ENCODE measurements around the gene ETFRF1.

ETFRF1 gene

DNA sequence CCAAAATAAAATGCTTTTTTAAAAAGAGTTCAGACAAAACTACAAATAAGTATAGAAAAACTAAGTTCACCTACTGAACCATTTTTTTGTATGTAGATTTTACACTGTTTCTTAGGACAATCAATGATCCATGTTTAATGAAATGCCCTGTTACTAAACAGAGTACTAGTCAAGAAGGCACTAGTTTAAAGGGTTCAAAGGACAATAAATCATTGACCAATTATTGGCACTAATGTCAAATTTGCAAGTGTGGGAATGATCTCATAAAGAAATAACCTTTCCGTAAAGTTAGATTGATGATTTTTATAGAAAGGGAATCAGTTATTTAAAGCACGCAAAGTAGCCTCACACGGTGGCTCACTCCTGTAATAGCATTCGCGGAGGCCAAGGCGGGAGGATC lies 4.2 kb upstream of the ETFRF1 start:
- Mint-ChIP-seq H3K27me3 (no peaks in the 10 kb centered on the region), H3K9me3 (no peaks in the 10 kb centered on the region), H3K4me3 (no peak overlapping the region), H3K4me1 (ENCODE audit: low read depth) (peaks cover 13% of the 10 kb centered on the region), H3K27ac (no peak overlapping the region), H3K36me3 (ENCODE audit: low read depth) (peaks cover 7% of the 10 kb centered on the region)
- intact Hi-C loops (cut with micrococcal nuclease): no loop called here

DNA sequence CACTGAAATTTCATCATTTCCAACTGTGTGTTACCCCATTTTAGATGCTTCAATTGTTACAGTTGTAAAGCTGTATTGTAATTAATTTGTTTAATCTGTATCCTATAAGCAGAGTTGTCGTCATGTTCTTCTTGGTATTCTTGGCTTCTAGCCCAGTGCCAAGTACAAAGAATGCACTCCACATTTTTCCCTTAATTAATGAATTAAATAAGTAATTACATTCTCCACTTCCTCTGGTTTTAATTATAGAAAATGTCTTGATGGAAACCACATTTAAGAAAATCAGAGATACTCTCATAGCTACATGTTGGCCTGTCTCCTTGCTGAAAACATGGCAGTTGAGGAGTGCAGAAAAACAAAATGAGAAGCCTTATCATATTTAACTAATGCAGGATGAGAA lies 823 bp upstream of the ETFRF1 start:
- H3K9me3 Mint-ChIP-seq: no peaks in the 10 kb centered on the region
- no peaks in the 10 kb centered on the region for H3K27me3 Mint-ChIP-seq
- peaks cover 7% of the 10 kb centered on the region for H3K36me3 Mint-ChIP-seq (ENCODE audit: low read depth)
- H3K4me3 Mint-ChIP-seq: no peak overlapping the region
- H3K27ac Mint-ChIP-seq: peak overlapping the region; percentile 96
- peaks cover 17% of the 10 kb centered on the region for H3K4me1 Mint-ChIP-seq (ENCODE audit: low read depth)
- intact Hi-C loops (cut with micrococcal nuclease): no loop called here

DNA sequence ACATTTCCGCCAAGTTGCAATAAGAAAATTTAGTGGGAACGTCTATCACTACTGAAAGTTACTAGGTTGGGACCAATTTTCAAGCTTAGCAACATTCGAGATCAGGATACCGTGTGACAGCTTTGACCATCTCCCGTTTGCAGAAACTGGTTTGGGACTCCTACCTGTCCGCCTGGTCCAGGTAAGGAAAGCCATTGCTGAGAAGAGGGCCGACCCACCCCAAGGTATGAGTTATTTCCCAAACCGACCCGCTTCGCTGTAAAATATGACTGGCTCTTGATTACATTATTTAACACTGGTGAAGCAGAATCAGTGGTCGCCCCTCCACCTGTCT lies 348 bp upstream of the ETFRF1 start:
- Mint-ChIP-seq H3K9me3 (no peaks in the 10 kb centered on the region), H3K27ac (peak overlapping the region; percentile 96), H3K27me3 (no peaks in the 10 kb centered on the region), H3K36me3 (ENCODE audit: low read depth) (peaks cover 11% of the 10 kb centered on the region), H3K4me3 (peak overlapping the region; percentile 91), H3K4me1 (ENCODE audit: low read depth) (peaks cover 17% of the 10 kb centered on the region)
- intact Hi-C loops (cut with micrococcal nuclease): loop anchor here (1.0 kb wide), 1 partner anchor 142 kb away; a partner anchor contains a TSS

DNA sequence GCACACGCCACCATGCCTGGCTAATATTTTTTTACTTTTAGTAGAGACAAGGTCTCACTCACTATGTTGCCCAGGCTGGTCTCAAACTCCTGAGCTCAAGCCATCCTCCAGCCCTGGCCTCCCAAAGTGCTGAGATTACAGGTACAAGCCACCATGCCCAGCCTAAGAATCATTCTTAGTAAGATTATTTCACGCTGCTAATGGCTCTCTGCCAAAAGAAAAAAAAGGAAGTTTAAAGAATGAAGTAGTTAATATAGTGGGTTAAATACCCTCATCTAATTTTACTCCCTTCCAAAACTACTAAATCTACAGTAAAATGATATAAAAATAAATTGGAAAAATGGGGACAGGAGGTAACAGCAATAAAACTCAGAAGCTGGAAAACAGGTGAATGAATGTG lies 2.6 kb downstream of the ETFRF1 start:
- peaks cover 17% of the 10 kb centered on the region for H3K4me1 Mint-ChIP-seq (ENCODE audit: low read depth)
- no peak overlapping the region for H3K4me3 Mint-ChIP-seq
- H3K27me3 Mint-ChIP-seq: no peaks in the 10 kb centered on the region
- intact Hi-C loops (cut with micrococcal nuclease): no loop called here
- peaks cover 25% of the 10 kb centered on the region for H3K36me3 Mint-ChIP-seq (ENCODE audit: low read depth)
- no peaks in the 10 kb centered on the region for H3K9me3 Mint-ChIP-seq
- no peak overlapping the region for H3K27ac Mint-ChIP-seq

DNA sequence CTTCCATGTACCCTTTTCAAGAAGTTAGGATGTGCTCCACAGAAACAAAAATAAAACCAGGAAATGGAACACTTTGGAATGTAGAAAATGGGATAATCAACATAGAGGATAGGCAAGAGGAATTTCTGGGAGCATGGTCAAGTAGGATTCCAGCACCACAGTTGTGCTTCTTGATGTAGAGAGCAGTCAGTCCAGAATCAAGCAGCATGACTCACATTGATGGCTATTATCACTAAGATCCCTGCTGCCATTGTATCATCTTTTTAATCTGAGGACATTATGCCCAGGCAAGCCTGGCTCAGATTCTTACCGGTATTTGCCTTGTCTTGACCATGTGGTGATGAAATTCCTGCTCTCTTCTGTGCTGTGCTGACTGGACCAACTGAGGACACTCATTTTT lies 5.7 kb downstream of the ETFRF1 start:
- Mint-ChIP-seq H3K36me3 (ENCODE audit: low read depth) (peaks cover 18% of the 10 kb centered on the region), H3K27me3 (no peaks in the 10 kb centered on the region), H3K9me3 (no peaks in the 10 kb centered on the region), H3K4me3 (no peak overlapping the region), H3K27ac (no peak overlapping the region), H3K4me1 (ENCODE audit: low read depth) (peaks cover 5% of the 10 kb centered on the region)
- intact Hi-C loops (cut with micrococcal nuclease): no loop called here

DNA sequence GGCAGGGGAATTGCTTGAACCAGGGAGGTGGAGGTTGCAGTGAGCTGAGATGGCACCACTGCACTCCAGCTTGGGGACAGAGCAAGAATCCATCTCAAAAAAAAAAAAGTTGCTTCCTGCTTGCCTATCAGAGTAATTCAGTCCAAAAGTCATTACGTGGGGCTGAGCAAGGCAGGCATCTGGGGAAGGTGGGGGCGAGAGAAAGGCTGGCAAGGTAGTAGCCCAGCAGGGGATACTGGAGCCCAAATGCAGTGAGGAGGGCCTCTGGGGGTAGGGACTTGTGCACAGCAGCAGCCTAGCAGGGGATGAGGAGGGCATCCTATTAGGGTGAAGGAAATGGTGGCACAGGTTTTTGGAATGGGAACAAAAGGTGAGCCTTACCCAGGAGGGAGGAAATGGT lies 7.1 kb downstream of the ETFRF1 start:
- Mint-ChIP-seq H3K27me3 (no peaks in the 10 kb centered on the region), H3K4me1 (ENCODE audit: low read depth) (no peaks in the 10 kb centered on the region), H3K27ac (no peak overlapping the region)

DNA sequence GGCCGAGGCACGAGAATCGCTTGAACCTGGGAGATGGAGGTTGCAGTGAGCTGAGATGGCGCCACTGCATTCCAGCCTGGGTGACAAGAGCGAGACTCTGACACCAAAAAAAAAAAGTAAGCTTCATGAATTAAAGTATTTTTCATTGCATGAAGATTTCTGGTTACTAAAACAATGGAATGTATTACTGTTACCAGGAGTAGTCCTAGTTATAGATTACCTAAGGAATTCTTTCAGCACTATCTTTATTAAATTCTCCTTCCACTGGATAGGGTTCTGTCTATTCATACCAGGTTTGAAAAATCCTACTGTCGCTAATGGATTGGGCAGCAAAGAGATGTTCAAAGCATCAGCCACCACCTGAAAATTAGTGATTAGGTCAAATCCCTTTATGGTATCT lies 12.4 kb downstream of the ETFRF1 start:
- H3K36me3 Mint-ChIP-seq (ENCODE audit: low read depth): peaks cover 22% of the 10 kb centered on the region
- H3K27ac Mint-ChIP-seq: no peak overlapping the region
- intact Hi-C loops (cut with micrococcal nuclease): loop anchor here (5.0 kb wide), 1 partner anchor 35 kb away; no protein-coding TSS in a partner anchor

More for the DNA sequence above, 7.1 kb downstream of the ETFRF1 start:
- peaks cover 29% of the 10 kb centered on the region for H3K36me3 Mint-ChIP-seq (ENCODE audit: low read depth)
- intact Hi-C loops (cut with micrococcal nuclease): no loop called here
- no peaks in the 10 kb centered on the region for H3K9me3 Mint-ChIP-seq
- no peak overlapping the region for H3K4me3 Mint-ChIP-seq

DNA sequence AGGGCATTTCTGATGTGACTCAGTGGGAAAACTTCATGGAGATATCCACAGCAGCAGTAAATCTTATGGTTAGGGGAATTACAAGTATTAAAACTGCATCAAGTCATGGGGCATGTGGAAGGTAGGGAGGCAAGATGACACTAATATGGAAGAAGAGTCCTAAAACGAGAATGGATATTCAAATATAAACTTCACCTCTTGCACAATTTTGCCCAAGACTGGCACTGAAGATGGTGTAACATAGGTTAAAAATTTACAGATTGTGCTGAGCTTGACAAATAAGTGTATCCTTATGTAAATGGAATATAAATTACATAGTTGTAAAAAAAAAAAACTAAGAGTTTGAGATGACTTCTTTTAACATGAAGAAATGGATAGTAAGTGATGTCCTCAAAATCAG lies 12.8 kb downstream of the ETFRF1 start:
- intact Hi-C loops (cut with micrococcal nuclease): loop anchor here (5.0 kb wide), 1 partner anchor 34 kb away; no protein-coding TSS in a partner anchor
- no peaks in the 10 kb centered on the region for H3K9me3 Mint-ChIP-seq
- no peaks in the 10 kb centered on the region for H3K4me1 Mint-ChIP-seq (ENCODE audit: low read depth)
- no peak overlapping the region for H3K27ac Mint-ChIP-seq
- H3K36me3 Mint-ChIP-seq (ENCODE audit: low read depth): peaks cover 20% of the 10 kb centered on the region
- H3K27me3 Mint-ChIP-seq: no peaks in the 10 kb centered on the region
- no peak overlapping the region for H3K4me3 Mint-ChIP-seq

More for the DNA sequence above, 12.4 kb downstream of the ETFRF1 start:
- H3K27me3 Mint-ChIP-seq: no peaks in the 10 kb centered on the region
- no peak overlapping the region for H3K4me3 Mint-ChIP-seq
- H3K9me3 Mint-ChIP-seq: no peaks in the 10 kb centered on the region
- H3K4me1 Mint-ChIP-seq (ENCODE audit: low read depth): no peaks in the 10 kb centered on the region

DNA sequence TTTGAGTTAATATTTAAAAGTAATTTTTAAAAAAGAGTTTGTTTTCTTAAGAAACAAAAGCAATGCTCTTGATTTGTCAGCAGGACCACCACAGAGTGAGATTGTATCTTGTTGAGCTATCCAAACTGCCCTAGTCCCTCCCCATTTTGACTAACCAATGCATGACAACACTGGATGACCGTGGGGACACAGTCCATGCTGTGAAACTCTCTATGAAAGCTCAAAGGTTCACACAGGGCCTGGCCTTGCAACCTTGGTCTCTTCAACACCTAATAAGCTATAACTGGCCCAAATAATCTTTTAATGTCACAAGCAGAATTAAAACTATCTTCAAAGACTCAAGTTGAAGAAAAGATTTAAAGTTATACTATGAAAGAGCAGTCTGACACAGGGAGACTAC lies 13.5 kb downstream of the ETFRF1 start:
- H3K4me1 Mint-ChIP-seq (ENCODE audit: low read depth): no peaks in the 10 kb centered on the region
- peaks cover 20% of the 10 kb centered on the region for H3K36me3 Mint-ChIP-seq (ENCODE audit: low read depth)
- H3K4me3 Mint-ChIP-seq: no peak overlapping the region
- no peaks in the 10 kb centered on the region for H3K9me3 Mint-ChIP-seq
- no peaks in the 10 kb centered on the region for H3K27me3 Mint-ChIP-seq
- no peak overlapping the region for H3K27ac Mint-ChIP-seq
- intact Hi-C loops (cut with micrococcal nuclease): loop anchor here (5.0 kb wide), 1 partner anchor 34 kb away; no protein-coding TSS in a partner anchor

DNA sequence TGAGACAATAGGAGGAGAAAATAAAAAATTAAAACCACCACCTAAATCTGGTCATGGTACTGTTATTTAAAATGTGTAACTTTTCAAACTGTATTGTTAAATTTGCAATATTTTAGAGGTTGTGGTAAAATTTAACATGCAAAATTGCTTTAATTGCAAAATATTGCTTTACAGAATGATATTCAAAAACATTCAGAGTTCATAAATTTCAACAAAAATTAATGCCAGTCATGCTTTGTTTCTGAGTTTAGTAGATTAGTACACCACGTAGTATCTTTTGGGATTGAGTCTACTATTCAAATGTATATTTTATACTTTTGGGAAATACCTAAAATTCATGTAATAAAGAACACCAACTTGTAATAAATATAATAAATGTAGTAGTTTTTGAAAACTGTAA lies 18.3 kb downstream of the ETFRF1 start:
- Mint-ChIP-seq H3K4me3 (no peak overlapping the region), H3K4me1 (ENCODE audit: low read depth) (no peaks in the 10 kb centered on the region), H3K9me3 (no peaks in the 10 kb centered on the region), H3K36me3 (ENCODE audit: low read depth) (peaks cover 19% of the 10 kb centered on the region), H3K27ac (no peak overlapping the region), H3K27me3 (no peaks in the 10 kb centered on the region)
- intact Hi-C loops (cut with micrococcal nuclease): no loop called here

DNA sequence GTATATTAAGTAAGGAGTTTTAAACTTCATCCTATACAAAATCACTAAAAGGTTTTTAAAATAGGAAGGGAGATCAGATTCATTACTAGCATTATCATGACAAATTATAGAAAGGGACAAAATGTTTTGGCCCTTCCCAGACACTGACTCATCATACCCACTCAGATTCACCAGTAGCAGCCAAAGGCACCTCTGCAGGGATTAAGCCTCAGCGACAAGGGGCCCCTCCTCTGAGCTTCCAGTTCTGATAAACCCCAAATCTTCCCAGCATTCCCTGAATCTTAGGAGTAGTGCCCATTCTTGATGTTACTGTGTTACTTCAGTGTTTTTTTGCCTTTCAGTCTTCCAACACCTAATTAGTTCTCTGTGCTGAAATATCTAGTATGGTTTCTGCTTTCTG lies 41.2 kb downstream of the ETFRF1 start:
- Mint-ChIP-seq H3K27me3 (no peaks in the 10 kb centered on the region), H3K9me3 (no peaks in the 10 kb centered on the region), H3K36me3 (ENCODE audit: low read depth) (peaks cover 48% of the 10 kb centered on the region), H3K4me3 (no peak overlapping the region), H3K27ac (no peak overlapping the region), H3K4me1 (ENCODE audit: low read depth) (peaks cover 14% of the 10 kb centered on the region)
- intact Hi-C loops (cut with micrococcal nuclease): no loop called here

DNA sequence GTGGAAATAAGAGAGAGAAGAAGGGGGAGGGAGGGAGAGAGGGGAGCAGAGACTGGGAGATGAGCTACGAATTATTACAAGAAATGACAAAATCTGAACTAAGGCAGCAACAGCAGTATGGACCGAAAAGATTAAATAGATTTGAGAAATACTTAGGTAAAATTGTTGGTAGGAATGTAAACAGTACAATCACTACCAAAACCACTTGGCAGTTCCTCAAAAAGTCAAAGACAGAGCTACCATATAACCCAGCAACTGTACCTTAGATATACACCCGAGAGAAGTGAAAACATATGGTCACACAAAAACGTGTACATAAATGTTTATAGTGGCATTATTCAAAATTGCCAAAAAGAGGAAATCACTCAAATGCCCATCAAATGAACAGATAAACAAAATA lies 41.6 kb downstream of the ETFRF1 start:
- intact Hi-C loops (cut with micrococcal nuclease): no loop called here
- H3K27me3 Mint-ChIP-seq: no peaks in the 10 kb centered on the region

DNA sequence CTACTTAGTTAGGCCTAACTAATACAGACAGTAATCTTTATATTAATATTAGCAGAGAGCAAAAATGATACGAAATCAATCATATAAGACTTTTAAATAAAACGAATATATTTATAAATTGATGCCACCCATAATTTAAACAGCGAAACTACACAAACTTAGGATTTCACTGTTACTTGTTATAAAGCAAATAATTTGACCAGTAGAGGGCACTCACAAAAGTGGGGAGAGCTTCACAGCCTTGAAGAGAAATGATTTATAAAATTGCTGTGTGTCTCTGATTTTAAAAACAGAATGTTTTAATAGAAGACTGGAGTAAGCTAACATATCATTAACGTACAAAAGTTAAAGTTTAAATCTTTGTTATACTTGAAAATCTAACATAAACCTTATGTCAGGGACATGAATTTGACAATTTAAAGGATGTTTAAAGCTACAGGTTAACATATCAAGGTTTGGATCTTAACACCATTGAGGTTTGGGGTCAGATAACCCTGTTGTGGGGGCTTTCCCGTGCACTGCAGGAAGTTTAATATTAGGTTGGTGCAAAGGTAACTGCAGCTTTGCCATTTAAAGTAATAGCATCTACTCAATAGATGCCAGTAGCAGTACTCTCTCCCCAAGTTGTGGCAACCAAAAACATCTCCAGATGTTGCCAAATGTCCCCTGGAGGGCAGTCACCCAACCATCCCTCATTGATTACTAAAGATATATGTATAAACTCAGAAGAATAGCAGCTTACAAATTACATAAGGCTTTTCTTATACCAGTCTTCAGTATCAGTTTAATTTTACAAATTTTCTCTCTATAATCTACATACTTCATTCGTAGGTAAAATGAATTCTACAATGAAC lies 46.4 kb downstream of the ETFRF1 start:
- H3K27me3 Mint-ChIP-seq: no peaks in the 10 kb centered on the region
- H3K4me1 Mint-ChIP-seq (ENCODE audit: low read depth): peaks cover 19% of the 10 kb centered on the region
- H3K9me3 Mint-ChIP-seq: no peaks in the 10 kb centered on the region
- H3K4me3 Mint-ChIP-seq: no peak overlapping the region
- peaks cover 53% of the 10 kb centered on the region for H3K36me3 Mint-ChIP-seq (ENCODE audit: low read depth)
- no peak overlapping the region for H3K27ac Mint-ChIP-seq
- intact Hi-C loops (cut with micrococcal nuclease): loop anchor here (1.0 to 5.0 kb wide), 2 partner anchors 34 to 146 kb away; no protein-coding TSS in a partner anchor

More for the DNA sequence above, 41.6 kb downstream of the ETFRF1 start:
- Mint-ChIP-seq H3K4me1 (ENCODE audit: low read depth) (peaks cover 14% of the 10 kb centered on the region), H3K27ac (no peak overlapping the region), H3K9me3 (no peaks in the 10 kb centered on the region), H3K36me3 (ENCODE audit: low read depth) (peaks cover 48% of the 10 kb centered on the region), H3K4me3 (no peak overlapping the region)

DNA sequence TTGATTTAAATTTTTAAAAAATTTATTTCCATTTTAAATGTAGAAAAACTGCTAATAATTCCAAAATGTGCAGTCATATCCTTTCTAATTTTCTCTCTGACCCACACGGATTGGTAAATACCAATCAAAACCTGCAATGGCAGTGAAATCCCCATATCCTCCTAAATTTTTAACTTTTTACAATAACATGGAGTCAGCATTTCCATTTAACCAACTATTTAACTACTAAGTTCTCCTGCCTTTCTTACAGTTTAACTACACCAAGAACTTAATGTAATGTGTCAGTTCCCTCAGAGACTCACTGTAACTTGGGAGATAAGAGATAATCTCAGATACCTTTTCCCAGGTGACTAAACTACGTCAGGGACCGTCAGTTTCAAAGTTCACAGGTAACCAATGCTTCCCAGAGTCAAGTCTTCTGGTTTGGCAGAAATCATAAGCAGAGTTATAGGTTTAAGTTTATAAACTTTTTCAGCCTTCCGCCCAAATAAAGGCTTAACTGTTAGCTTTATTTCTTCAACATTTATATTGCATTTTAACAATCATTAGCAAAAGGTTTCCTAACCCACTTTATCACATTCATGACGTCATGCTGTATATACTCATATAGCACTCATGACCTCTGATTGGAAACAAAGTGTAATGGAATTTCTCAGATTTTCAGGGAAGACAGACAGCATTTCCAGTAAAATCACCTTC lies 48.1 kb downstream of the ETFRF1 start:
- H3K27me3 Mint-ChIP-seq: no peaks in the 10 kb centered on the region
- no peak overlapping the region for H3K27ac Mint-ChIP-seq
- intact Hi-C loops (cut with micrococcal nuclease): loop anchor here (5.0 kb wide), 1 partner anchor 36 kb away; no protein-coding TSS in a partner anchor
- no peaks in the 10 kb centered on the region for H3K9me3 Mint-ChIP-seq
- peaks cover 45% of the 10 kb centered on the region for H3K36me3 Mint-ChIP-seq (ENCODE audit: low read depth)
- H3K4me3 Mint-ChIP-seq: no peak overlapping the region
- H3K4me1 Mint-ChIP-seq (ENCODE audit: low read depth): peaks cover 9% of the 10 kb centered on the region
